Ishikawa (cell line): Measurements from ENCODE around the gene CISD3.

Experiments
- CEBPB ChIP-seq: IDR thresholded peaks from 2 replicates; pipeline ENCODE4 v1.6.1; 2012
- CREB1 ChIP-seq: IDR thresholded peaks from 2 replicates; pipeline ENCODE4 v1.6.1; 2012; ENCODE audit warnings: low read depth
- EGR1 ChIP-seq: IDR thresholded peaks from 2 replicates; pipeline ENCODE4 v1.6.1; 2012
- EP300 ChIP-seq: IDR thresholded peaks from 2 replicates; pipeline ENCODE4 v1.6.1; 2012; ENCODE audit warnings: borderline replicate concordance
- FOXM1 ChIP-seq: IDR thresholded peaks from 2 replicates; pipeline ENCODE4 v1.6.1; 2012; ENCODE audit warnings: low read depth, borderline replicate concordance
- RAD21 ChIP-seq: IDR thresholded peaks from 2 replicates; pipeline ENCODE4 v1.6.1; 2012; ENCODE audit warnings: low read depth
- TAF1 ChIP-seq: IDR thresholded peaks from 2 replicates; pipeline ENCODE4 v1.6.1; 2012; ENCODE audit warnings: low read depth, mild to moderate bottlenecking
- TEAD4 ChIP-seq: IDR thresholded peaks from 2 replicates; pipeline ENCODE4 v1.6.1; 2012
- USF1 ChIP-seq: IDR thresholded peaks from 2 replicates; pipeline ENCODE4 v1.6.1; 2012
- YY1 ChIP-seq: IDR thresholded peaks from 2 replicates; pipeline ENCODE4 v1.6.1; 2012; ENCODE audit warnings: low read depth
- ZBTB7A ChIP-seq: IDR thresholded peaks from 2 replicates; pipeline ENCODE4 v1.6.1; 2012; ENCODE audit warnings: low read depth
- TF ChIP-seq, protein P1 (sequence below): IDR thresholded peaks from 2 replicates; pipeline ENCODE4 v1.6.1; 2012; ENCODE audit warnings: low read depth, mild to moderate bottlenecking
- TF ChIP-seq, protein P2 (sequence below): IDR thresholded peaks from 2 replicates; pipeline ENCODE4 v1.6.1; 2012

GRCh38 chr17:38713456-38714075 is 16.6 kb upstream of the CISD3 start:
- TF ChIP-seq TAF1 (no peak), USF1 (no peak), CREB1 (no peak), FOXM1 (no peak), EP300 (no peak), RAD21 (no peak), YY1 (no peak), ZBTB7A (no peak), TEAD4 (no peak), EGR1 (no peak), CEBPB (no peak)
- TF ChIP-seq, protein P1, sequence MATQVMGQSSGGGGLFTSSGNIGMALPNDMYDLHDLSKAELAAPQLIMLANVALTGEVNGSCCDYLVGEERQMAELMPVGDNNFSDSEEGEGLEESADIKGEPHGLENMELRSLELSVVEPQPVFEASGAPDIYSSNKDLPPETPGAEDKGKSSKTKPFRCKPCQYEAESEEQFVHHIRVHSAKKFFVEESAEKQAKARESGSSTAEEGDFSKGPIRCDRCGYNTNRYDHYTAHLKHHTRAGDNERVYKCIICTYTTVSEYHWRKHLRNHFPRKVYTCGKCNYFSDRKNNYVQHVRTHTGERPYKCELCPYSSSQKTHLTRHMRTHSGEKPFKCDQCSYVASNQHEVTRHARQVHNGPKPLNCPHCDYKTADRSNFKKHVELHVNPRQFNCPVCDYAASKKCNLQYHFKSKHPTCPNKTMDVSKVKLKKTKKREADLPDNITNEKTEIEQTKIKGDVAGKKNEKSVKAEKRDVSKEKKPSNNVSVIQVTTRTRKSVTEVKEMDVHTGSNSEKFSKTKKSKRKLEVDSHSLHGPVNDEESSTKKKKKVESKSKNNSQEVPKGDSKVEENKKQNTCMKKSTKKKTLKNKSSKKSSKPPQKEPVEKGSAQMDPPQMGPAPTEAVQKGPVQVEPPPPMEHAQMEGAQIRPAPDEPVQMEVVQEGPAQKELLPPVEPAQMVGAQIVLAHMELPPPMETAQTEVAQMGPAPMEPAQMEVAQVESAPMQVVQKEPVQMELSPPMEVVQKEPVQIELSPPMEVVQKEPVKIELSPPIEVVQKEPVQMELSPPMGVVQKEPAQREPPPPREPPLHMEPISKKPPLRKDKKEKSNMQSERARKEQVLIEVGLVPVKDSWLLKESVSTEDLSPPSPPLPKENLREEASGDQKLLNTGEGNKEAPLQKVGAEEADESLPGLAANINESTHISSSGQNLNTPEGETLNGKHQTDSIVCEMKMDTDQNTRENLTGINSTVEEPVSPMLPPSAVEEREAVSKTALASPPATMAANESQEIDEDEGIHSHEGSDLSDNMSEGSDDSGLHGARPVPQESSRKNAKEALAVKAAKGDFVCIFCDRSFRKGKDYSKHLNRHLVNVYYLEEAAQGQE, result no peak
- TF ChIP-seq, protein P2, sequence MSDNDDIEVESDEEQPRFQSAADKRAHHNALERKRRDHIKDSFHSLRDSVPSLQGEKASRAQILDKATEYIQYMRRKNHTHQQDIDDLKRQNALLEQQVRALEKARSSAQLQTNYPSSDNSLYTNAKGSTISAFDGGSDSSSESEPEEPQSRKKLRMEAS, result no peak
